K562 (cell line): Measurements from ENCODE around the gene DHX57.

Experiments
- CTCF ChIP-seq, 3 experiments: IDR thresholded peaks in 2 of 3; conservative IDR thresholded peaks in 1 of 3; 2 replicates each; pipeline ENCODE4 v1.5.1; 2011 to 2012; ENCODE audit warnings: low read length in 3 of 3, mild to moderate bottlenecking in 3 of 3, control low read depth in 2 of 3, improper control_type of control experiment in 1 of 3, inconsistent platforms in 1 of 3, low read depth in 1 of 3, mixed read lengths in 1 of 3, moderate library complexity in 1 of 3; ENCODE audit not compliant: insufficient read depth in 2 of 3
- E4F1 ChIP-seq: fragments of 250-450 bp; sonication (Bioruptor Pico); IDR thresholded peaks from 2 replicates; pipeline ENCODE4 v1.5.0; 2021; ENCODE audit warnings: mild to moderate bottlenecking, borderline replicate concordance
- HDAC8 ChIP-seq: fragments of 450-650 bp; IDR thresholded peaks from 2 replicates; pipeline ENCODE4 v1.6.1; 2016; ENCODE audit warnings: mild to moderate bottlenecking, missing genetic modification characterization, moderate library complexity, missing compliant biosample characterization
- KLF10 ChIP-seq: fragments of 250-450 bp; sonication (Bioruptor Pico); IDR thresholded peaks from 2 replicates; pipeline ENCODE4 v1.6.1; 2021; ENCODE audit warnings: matching md5 sums
- MAFG ChIP-seq: fragments of 450-650 bp; conservative IDR thresholded peaks from 2 replicates; pipeline ENCODE4 v1.6.1; 2016; ENCODE audit warnings: missing genetic modification characterization, missing compliant biosample characterization
- NRF1 ChIP-seq, 2 experiments: fragments of 450-650 bp; IDR thresholded peaks in 1 of 2; conservative IDR thresholded peaks in 1 of 2; 2 replicates each; pipeline ENCODE4 v1.6.1; 2014; ENCODE audit warnings: mild to moderate bottlenecking in 2 of 2
- TBP ChIP-seq: optimal IDR thresholded peaks from 2 replicates; pipeline ENCODE3; 2011; ENCODE audit warnings: low read depth, low read length, improper control_type of control experiment
- ZNF121 ChIP-seq: sonication (generic); formaldehyde crosslinking; conservative IDR thresholded peaks from 2 replicates; pipeline ENCODE4 v1.8.0; 2022; ENCODE audit warnings: missing genetic modification reagents
- ZNF140 ChIP-seq: fragments of 250-450 bp; sonication (Bioruptor Pico); IDR thresholded peaks from 2 replicates; pipeline ENCODE4 v1.8.0; 2021; ENCODE audit warnings: moderate library complexity, mild to moderate bottlenecking, inconsistent platforms
- ZNF274 ChIP-seq: IDR thresholded peaks from 2 replicates; pipeline ENCODE4 v1.6.1; 2011; ENCODE audit warnings: low read depth, mild to moderate bottlenecking, low read length, moderate library complexity, borderline replicate concordance

- TF ChIP-seq HDAC8 (tag), result no peak
- no peak for TF ChIP-seq CTCF (IDR thresholded peaks at IDR 0.05 in 2 of 3, conservative IDR thresholded peaks at IDR 0.05 in 1 of 3; ENCODE audit: insufficient read depth in 2 of 3, low read depth in 1 of 3, low read length in 3 of 3)
- no peak for TF ChIP-seq MAFG (tag)
- TF ChIP-seq ZNF140 (CRISPR knock-in tag), result no peak
- TF ChIP-seq NRF1 (conservative IDR thresholded peaks at IDR 0.05 in 1 of 2, IDR thresholded peaks at IDR 0.05 in 1 of 2), result no peak
- TF ChIP-seq KLF10 (CRISPR knock-in tag), result no peak
- no peak for TF ChIP-seq TBP
- no peak for TF ChIP-seq ZNF274
- TF ChIP-seq E4F1 (CRISPR knock-in tag), result no peak
- no peak for TF ChIP-seq ZNF121 (CRISPR knock-in tag)
Measured at GRCh38 chr2:38912619-38913018, 36.9 kb upstream of the DHX57 start.
